HCT116 (cell line): ENCODE data around the gene FHOD1. TPM values are rescaled to one million over a fixed set of nuclear protein-coding genes. Genes with fewer than 3 reads are reported as not detected.

Experiments used
- ATAC-seq: fragments of 200-7000 bp; cut with Tn5 transposase; 2 replicates; pipeline ENCODE4 v1.9.1; 2020; ENCODE audit warnings: mild to moderate bottlenecking, moderate library complexity
- BruUV-seq: library from RNA; stranded (reverse); fragments of 400-500 nt; replicated peaks from 2 replicates; lab custom pipeline; 2021; lab: Mats Ljungman, UMichigan
- CTCF ChIA-PET: fragments of 300-600 bp; sonication (Branson Sonifier 250); formaldehyde crosslinking; loops from one replicate; lab custom pipeline; 2021; ENCODE audit warnings: antibody characterized with exemption; lab: Charles Lee
- POLR2A ChIA-PET: fragments of 300-600, 350-600 bp; sonication (Branson Sonifier 250); formaldehyde crosslinking; loops from one replicate; lab custom pipeline; 2021; ENCODE audit warnings: antibody characterized with exemption; lab: Charles Lee
- RAD21 ChIA-PET, 2 experiments: fragments of 300-600 bp; sonication (Branson Sonifier 250); formaldehyde crosslinking; loops; one replicate each; lab custom pipeline; 2023; ENCODE audit warnings: low total read pairs in 2 of 2; ENCODE audit not compliant: uncharacterized antibody in 2 of 2, unreplicated experiment in 2 of 2, low non-redundant PET in 1 of 2; lab: Charles Lee
- DNase-seq: peaks from one replicate; pipeline ENCODE4 v3.0.0-alpha.2; 2010; ENCODE audit warnings: low read depth, low spot score
- H2AFZ ChIP-seq: fragments of 200-600 bp; shearing (Covaris generic), sonication (generic); 2 replicates; pipeline ENCODE4 v1.6.1; 2017; ENCODE audit warnings: low read depth, mixed run types, mixed read lengths, antibody characterized with exemption, low read length; ENCODE audit not compliant: poor library complexity, severe bottlenecking
- H3K27ac ChIP-seq: 2 replicates; pipeline ENCODE4 v1.5.1; 2012; ENCODE audit warnings: low read depth, low read length
- H3K27me3 ChIP-seq: fragments of 200-600 bp; sonication (generic); 2 replicates; pipeline ENCODE4 v1.6.1; 2016; ENCODE audit warnings: mixed run types, low read length, mixed read lengths; ENCODE audit not compliant: insufficient read depth
- H3K36me3 ChIP-seq, 2 experiments: fragments of 200-500 bp in 1 of 2; fragments of 200-600 bp in 1 of 2; sonication (Bioruptor generic) in 1 of 2; sonication (generic) in 1 of 2; 2 replicates each; pipeline versions ENCODE4 v1.5.1 to v1.6.1; 2014 to 2016; ENCODE audit warnings: low read length in 2 of 2, inconsistent platforms in 1 of 2, mixed read lengths in 1 of 2, mixed run types in 1 of 2; ENCODE audit not compliant: insufficient read depth in 2 of 2, control insufficient read depth in 1 of 2
- H3K4me1 ChIP-seq, 2 experiments: fragments of 200-600 bp in 1 of 2; sonication (generic) in 1 of 2; 2 replicates each; pipeline versions ENCODE4 v1.5.1 to v1.6.1; 2012 to 2017; ENCODE audit warnings: low read length in 2 of 2, inconsistent platforms in 1 of 2, mild to moderate bottlenecking in 1 of 2, mixed read lengths in 1 of 2, mixed run types in 1 of 2, moderate library complexity in 1 of 2; ENCODE audit not compliant: insufficient read depth in 2 of 2, control insufficient read depth in 1 of 2
- H3K4me2 ChIP-seq: fragments of 200-600 bp; sonication (generic); 2 replicates; pipeline ENCODE4 v1.6.1; 2017; ENCODE audit warnings: mixed run types, low read length, mixed read lengths
- H3K4me3 ChIP-seq, 2 experiments: fragments of 200-600 bp in 1 of 2; sonication (generic) in 1 of 2; replicated peaks in 1 of 2; 2 replicates each; pipeline ENCODE4 v1.5.1; 2011 to 2016; ENCODE audit warnings: low read length in 2 of 2, control low read depth in 1 of 2, low read depth in 1 of 2, mild to moderate bottlenecking in 1 of 2, mixed read lengths in 1 of 2, mixed run types in 1 of 2
- H3K79me2 ChIP-seq: fragments of 200-600 bp; sonication (generic); 2 replicates; pipeline ENCODE4 v1.6.1; 2017; ENCODE audit warnings: mild to moderate bottlenecking, mixed run types, low read length, moderate library complexity, mixed read lengths; ENCODE audit not compliant: insufficient read depth
- H3K9ac ChIP-seq: fragments of 200-600 bp; sonication (generic); 2 replicates; pipeline ENCODE4 v1.6.1; 2016; ENCODE audit warnings: low read length, mixed read lengths
- H3K9me2 ChIP-seq: fragments of 200-600 bp; sonication (generic), shearing (Covaris generic); 2 replicates; pipeline ENCODE4 v1.6.1; 2017; ENCODE audit warnings: mixed run types, mild to moderate bottlenecking, moderate library complexity; ENCODE audit not compliant: insufficient read depth
- H3K9me3 ChIP-seq, 2 experiments: fragments of 200-500 bp in 1 of 2; fragments of 200-600 bp in 1 of 2; sonication (Bioruptor generic) in 1 of 2; sonication (generic) in 1 of 2; 2 replicates each; pipeline ENCODE4 v1.6.1; 2014 to 2017; ENCODE audit warnings: low read length in 2 of 2, mixed read lengths in 2 of 2, inconsistent platforms in 1 of 2, low read depth in 1 of 2, mild to moderate bottlenecking in 1 of 2, mixed run types in 1 of 2, moderate library complexity in 1 of 2; ENCODE audit not compliant: control insufficient read depth in 1 of 2, insufficient read depth in 1 of 2
- H4K20me1 ChIP-seq: fragments of 200-600 bp; sonication (generic), shearing (Covaris generic); 2 replicates; pipeline ENCODE4 v1.6.1; 2017; ENCODE audit warnings: mixed run types, mild to moderate bottlenecking, moderate library complexity; ENCODE audit not compliant: insufficient read depth
- ATF3 ChIP-seq: IDR thresholded peaks from 2 replicates; pipeline ENCODE4 v1.6.1; 2012
- CBX3 ChIP-seq: IDR thresholded peaks from 2 replicates; pipeline ENCODE4 v1.6.1; 2012; ENCODE audit warnings: low read depth
- CEBPB ChIP-seq: IDR thresholded peaks from 2 replicates; pipeline ENCODE4 v1.6.1; 2012; ENCODE audit warnings: low read depth
- POLR2A ChIP-seq: IDR thresholded peaks from 2 replicates; pipeline ENCODE4 v1.7.0; 2011; ENCODE audit warnings: borderline replicate concordance; ENCODE audit not compliant: insufficient read depth, insufficient read length; ENCODE audit errors: extremely low read depth
- SIN3A ChIP-seq: IDR thresholded peaks from 2 replicates; pipeline ENCODE4 v1.6.1; 2012; ENCODE audit warnings: low read depth
- SRF ChIP-seq: IDR thresholded peaks from 2 replicates; pipeline ENCODE4 v1.6.1; 2012; ENCODE audit warnings: low read depth
- TCF7L2 ChIP-seq: IDR thresholded peaks from 2 replicates; pipeline ENCODE4 v1.7.0; 2011; ENCODE audit warnings: borderline replicate concordance, inconsistent platforms; ENCODE audit not compliant: insufficient read depth, insufficient read length; ENCODE audit errors: extremely low read depth
- ZFX ChIP-seq: fragments of 450-650 bp; IDR thresholded peaks from 2 replicates; pipeline ENCODE4 v1.6.1; 2017
- ZNF274 ChIP-seq: fragments of 200-500 bp; sonication (Bioruptor generic); IDR thresholded peaks from 2 replicates; pipeline ENCODE4 v1.6.1; 2014; ENCODE audit warnings: mild to moderate bottlenecking, low read depth, low read length, inconsistent platforms
- intact Hi-C: fragments of 100-400 bp; cut with micrococcal nuclease; formaldehyde crosslinking; loops from 2 replicates; pipeline ENCODE4 v1.10.0; 2022
- total RNA-seq: library from RNA; stranded (reverse); gene quantifications from one replicate; pipeline ENCODE4 v1.2.1, GENCODE V29; 2021; ENCODE audit not compliant: unreplicated experiment
- TF ChIP-seq, protein P1 (sequence below): IDR thresholded peaks from 2 replicates; pipeline ENCODE4 v1.6.1; 2012
- TF ChIP-seq, protein P2 (sequence below): IDR thresholded peaks from 2 replicates; pipeline ENCODE4 v1.6.1; 2011; ENCODE audit warnings: mild to moderate bottlenecking, low read length, moderate library complexity; ENCODE audit not compliant: insufficient replicate concordance; ENCODE audit errors: extremely low read depth

FHOD1 gene
- total RNA-seq, 1 experiment from 2014 or later: 69.2 TPM

DNA sequence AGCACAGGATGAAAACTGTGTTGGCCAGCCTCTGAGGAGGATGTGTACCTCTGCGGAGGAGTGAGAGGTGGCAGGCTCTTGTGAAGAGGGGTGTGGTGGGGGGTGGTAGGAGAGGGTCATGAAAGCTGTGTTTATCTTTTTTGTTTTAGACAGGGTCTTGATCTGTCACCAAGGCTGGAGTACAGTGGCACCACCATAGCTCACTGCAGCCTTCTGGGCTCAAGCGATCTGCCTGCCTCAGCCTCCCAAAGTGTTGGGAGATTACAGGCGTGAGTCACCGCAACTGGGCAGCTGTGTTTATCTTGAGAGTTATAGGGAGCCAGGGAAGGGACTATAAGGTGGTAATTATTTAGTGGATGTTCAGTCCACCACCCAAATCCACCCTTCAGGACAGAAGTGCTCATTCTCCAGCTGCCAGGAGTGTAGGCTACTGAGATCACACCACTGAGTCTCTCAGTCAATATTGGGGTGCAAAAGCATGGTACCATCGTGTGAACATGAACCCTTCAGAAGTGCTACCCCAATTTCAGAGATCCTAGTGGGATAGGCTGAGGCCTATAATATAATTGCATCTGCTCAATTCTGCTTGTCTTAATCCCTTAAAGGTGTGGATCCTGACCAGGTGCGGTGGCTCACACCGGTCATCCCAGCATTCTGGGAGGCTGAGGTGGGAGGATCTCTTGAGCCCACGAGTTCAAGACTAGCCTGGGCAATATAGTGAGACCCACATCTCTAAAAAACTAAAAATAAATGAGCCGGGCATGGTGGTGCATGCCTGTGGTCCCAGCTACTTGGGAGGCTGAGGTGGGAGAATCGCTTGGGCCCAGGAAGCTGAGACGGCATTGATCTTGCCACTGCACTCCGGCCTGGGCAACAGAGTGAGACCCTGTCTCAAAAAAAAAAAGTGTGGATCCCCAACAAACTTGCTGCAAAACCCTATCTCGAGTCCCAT is 56.6 kb downstream of the FHOD1 start:
- BruUV-seq: no TSS peak
- DNase-seq: no peak
- Histone ChIP-seq H3K9me3 (no peaks in the 10 kb centered on the region), H2AFZ (no peak overlapping the region), H3K4me1 (peaks cover 11 to 30% of the 10 kb centered on the region in 2 experiments; a peak in 3 of 4 replicates), H3K4me3 (no peak overlapping the region), H3K9me2 (no peaks in the 10 kb centered on the region), H3K27ac (no peak overlapping the region), H3K4me2 (peak overlapping the region; percentile 95; the same call in 1 of the 2 replicates), H3K27me3 (no peaks in the 10 kb centered on the region), H3K79me2 (peaks cover 41% of the 10 kb centered on the region), H3K36me3 (peaks cover 15 to 27% of the 10 kb centered on the region in 2 experiments; a peak in 3 of 4 replicates), H3K9ac (no peak overlapping the region), H4K20me1 (no peaks in the 10 kb centered on the region)
- CTCF ChIA-PET: no interaction called here
- intact Hi-C loops: no loop called here
- POLR2A ChIA-PET: no interaction called here
- TF ChIP-seq, protein P1, sequence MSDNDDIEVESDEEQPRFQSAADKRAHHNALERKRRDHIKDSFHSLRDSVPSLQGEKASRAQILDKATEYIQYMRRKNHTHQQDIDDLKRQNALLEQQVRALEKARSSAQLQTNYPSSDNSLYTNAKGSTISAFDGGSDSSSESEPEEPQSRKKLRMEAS: no peak
- TF ChIP-seq ZFX: no peak
- TF ChIP-seq CEBPB: no peak
- no peak for TF ChIP-seq POLR2A
- TF ChIP-seq SIN3A: no peak
- TF ChIP-seq CBX3: no peak
- TF ChIP-seq SRF: no peak
- no peak for ATAC-seq
- RAD21 ChIA-PET: no interaction called here

GRCh38 chr16:67190041-67190440 is 57.2 kb downstream of the FHOD1 start, which contains the start of gene EXOC3L1:
Gene EXOC3L1 (minus strand): TSS chr16:67190136. CDS start chr16:67189676, 460 bp downstream.
- H3K79me2 ChIP-seq: peaks cover 34% of the 10 kb centered on the region
- ATAC-seq: no peak
- no peaks in the 10 kb centered on the region for H3K9me3 ChIP-seq
- peaks cover 11 to 37% of the 10 kb centered on the region in 2 experiments; a peak in 3 of 4 replicates for H3K4me1 ChIP-seq
- H3K4me3 ChIP-seq: no peak within 1 kb of the TSS
- no peak within 1 kb of the TSS for H3K4me2 ChIP-seq
- no peaks in the 10 kb centered on the region for H3K9me2 ChIP-seq
- no peak for DNase-seq
- no peak within 1 kb of the TSS for H3K27ac ChIP-seq
- no peaks in the 10 kb centered on the region for H3K27me3 ChIP-seq
- intact Hi-C loops: no loop called here
- no peak within 1 kb of the TSS for H3K9ac ChIP-seq
- RAD21 ChIA-PET: no interaction called here
- no TSS peak for BruUV-seq
- no peak for TF ChIP-seq CEBPB
- TF ChIP-seq, protein P2, sequence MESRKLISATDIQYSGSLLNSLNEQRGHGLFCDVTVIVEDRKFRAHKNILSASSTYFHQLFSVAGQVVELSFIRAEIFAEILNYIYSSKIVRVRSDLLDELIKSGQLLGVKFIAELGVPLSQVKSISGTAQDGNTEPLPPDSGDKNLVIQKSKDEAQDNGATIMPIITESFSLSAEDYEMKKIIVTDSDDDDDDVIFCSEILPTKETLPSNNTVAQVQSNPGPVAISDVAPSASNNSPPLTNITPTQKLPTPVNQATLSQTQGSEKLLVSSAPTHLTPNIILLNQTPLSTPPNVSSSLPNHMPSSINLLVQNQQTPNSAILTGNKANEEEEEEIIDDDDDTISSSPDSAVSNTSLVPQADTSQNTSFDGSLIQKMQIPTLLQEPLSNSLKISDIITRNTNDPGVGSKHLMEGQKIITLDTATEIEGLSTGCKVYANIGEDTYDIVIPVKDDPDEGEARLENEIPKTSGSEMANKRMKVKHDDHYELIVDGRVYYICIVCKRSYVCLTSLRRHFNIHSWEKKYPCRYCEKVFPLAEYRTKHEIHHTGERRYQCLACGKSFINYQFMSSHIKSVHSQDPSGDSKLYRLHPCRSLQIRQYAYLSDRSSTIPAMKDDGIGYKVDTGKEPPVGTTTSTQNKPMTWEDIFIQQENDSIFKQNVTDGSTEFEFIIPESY: no peak
- TF ChIP-seq TCF7L2: no peak
- no peak for TF ChIP-seq ZFX
- TF ChIP-seq ZNF274: no peak
- TF ChIP-seq ATF3: no peak
- CTCF ChIA-PET: no interaction called here
- H2AFZ ChIP-seq: no peak within 1 kb of the TSS
- no peaks in the 10 kb centered on the region for H4K20me1 ChIP-seq
- POLR2A ChIA-PET: no interaction called here
- peaks cover 11 to 20% of the 10 kb centered on the region in 2 experiments; a peak in 3 of 4 replicates for H3K36me3 ChIP-seq
